Subcutaneous adipose tissue (tissue), 4 donors: ENCODE measurements around the gene PNMA8C. TPM values are rescaled to one million over a fixed set of nuclear protein-coding genes. Genes with fewer than 3 reads are reported as not detected.

ENCODE experiments used
- CTCF ChIP-seq: fragments of 450-650 bp; IDR thresholded peaks from one replicate; pipeline ENCODE4 v1.5.1; 2016; ENCODE audit warnings: low read depth, mild to moderate bottlenecking, control low read depth, antibody characterized with exemption, moderate library complexity
- total RNA-seq, 4 donors: library from RNA; depleted of rRNA; stranded (reverse); fragments of >200 nt; gene quantifications; one replicate each; pipeline ENCODE4 v1.1.0, GENCODE V29; 2016

PNMA8C gene
- total RNA-seq, result not detected

- TF ChIP-seq CTCF, result no peak
Measured at GRCh38 chr19:46428239-46429135, at the start of gene PNMA8C. Gene PNMA8C (minus strand): TSS chr19:46428936. CDS start chr19:46428359, 577 bp downstream.

GRCh38 chr19:46475986-46476385 lies 47.2 kb upstream of the PNMA8C start:
- no peak for TF ChIP-seq CTCF

GRCh38 chr19:46474211-46474610 lies 45.5 kb upstream of the PNMA8C start:
- TF ChIP-seq CTCF, result no peak

GRCh38 chr19:46472592-46472991 lies 43.9 kb upstream of the PNMA8C start:
- TF ChIP-seq CTCF, result no peak

GRCh38 chr19:46471811-46472543 lies 43.2 kb upstream of the PNMA8C start:
- no peak for TF ChIP-seq CTCF

- TF ChIP-seq CTCF, result no peak
Measured at GRCh38 chr19:46471116-46471733, 42.5 kb upstream of the PNMA8C start, which contains the start of gene PNMA8A. Gene PNMA8A (minus strand): TSS chr19:46471563. CDS start chr19:46471035, 528 bp downstream.

GRCh38 chr19:46470376-46470775 lies 41.6 kb upstream of the PNMA8C start:
- TF ChIP-seq CTCF, result no peak
